ENCODE measurements around the gene DNAJC18.
"Not testable (repeated sequence)": the region's sequence is repeated elsewhere in the genome, so short reads cannot be mapped to it uniquely, and the experiment has no call there.

The DNAJC18 gene

GRCh38 chr5:139388198-139388821 is 51.0 kb downstream of the DNAJC18 start:
- DNase-seq (ENCODE audit: low read depth in 2 of 2), result no peak

- no peak for DNase-seq (ENCODE audit: low read depth in 2 of 2)
Observed at GRCh38 chr5:139387611-139388197, 51.6 kb downstream of the DNAJC18 start.

GRCh38 chr5:139386956-139387355 is 52.4 kb downstream of the DNAJC18 start:
- DNase-seq (ENCODE audit: low read depth in 2 of 2), result not testable (repeated sequence)

GRCh38 chr5:139386050-139386438 is 53.3 kb downstream of the DNAJC18 start:
- DNase-seq (ENCODE audit: low read depth in 2 of 2), result no peak

- DNase-seq (ENCODE audit: low read depth in 2 of 2), result no peak
Observed at GRCh38 chr5:139385061-139386049, 54.0 kb downstream of the DNAJC18 start.

- no peak for DNase-seq (ENCODE audit: low read depth in 2 of 2)
Observed at GRCh38 chr5:139384591-139385051, 54.7 kb downstream of the DNAJC18 start.

GRCh38 chr5:139383993-139384590 is 55.2 kb downstream of the DNAJC18 start:
- no peak for DNase-seq (ENCODE audit: low read depth in 2 of 2)

- DNase-seq (ENCODE audit: low read depth in 2 of 2), result no peak
Observed at GRCh38 chr5:139383275-139383992, 55.9 kb downstream of the DNAJC18 start, which contains the start of gene SLC23A1. Gene SLC23A1, minus strand, starts transcription at chr5:139383297. Its CDS starts 44 bp downstream, at chr5:139383253.

- DNase-seq (ENCODE audit: low read depth in 2 of 2), result no peak
Observed at GRCh38 chr5:139382807-139383206, 56.5 kb downstream of the DNAJC18 start.

- DNase-seq (ENCODE audit: low read depth in 2 of 2), result no peak
Observed at GRCh38 chr5:139381837-139382761, 57.2 kb downstream of the DNAJC18 start.

- DNase-seq (ENCODE audit: low read depth in 2 of 2), result no peak
Observed at GRCh38 chr5:139379626-139380449, 59.5 kb downstream of the DNAJC18 start.

GRCh38 chr5:139378941-139379361 is 60.4 kb downstream of the DNAJC18 start:
- no peak for DNase-seq (ENCODE audit: low read depth in 2 of 2)

GRCh38 chr5:139378101-139378825 is 61.1 kb downstream of the DNAJC18 start:
- DNase-seq (ENCODE audit: low read depth in 2 of 2), result no peak

- DNase-seq (ENCODE audit: low read depth in 2 of 2), result no peak
Observed at GRCh38 chr5:139377226-139377625, 62.1 kb downstream of the DNAJC18 start.

GRCh38 chr5:139376364-139376763 is 63.0 kb downstream of the DNAJC18 start:
- no peak for DNase-seq (ENCODE audit: low read depth in 2 of 2)

- DNase-seq (ENCODE audit: low read depth in 2 of 2), result no peak
Observed at GRCh38 chr5:139374909-139375308, 64.4 kb downstream of the DNAJC18 start.

GRCh38 chr5:139371482-139372435 is 67.6 kb downstream of the DNAJC18 start:
- no peak for DNase-seq (ENCODE audit: low read depth in 2 of 2)

All from stimulated activated CD8-positive, alpha-beta memory T cell treated with anti-CD3 and anti-CD28 coated beads, Interleukin-7, amount 100 ng/mL, for 1 hour (primary cell).